WTC11 (cell line): ENCODE data around the gene INS. TPM values are rescaled to one million over a fixed set of nuclear protein-coding genes. Genes with fewer than 3 reads are reported as not detected.

Experiments used
- AR ChIP-seq: fragments of 250-450 bp; sonication (Bioruptor Pico); IDR thresholded peaks from 2 replicates; pipeline ENCODE4 v1.9.0; 2021; ENCODE audit warnings: mild to moderate bottlenecking
- ARID4B ChIP-seq: sonication (generic); formaldehyde crosslinking; IDR thresholded peaks from 2 replicates; pipeline ENCODE4 v1.8.0; 2023; ENCODE audit warnings: missing genetic modification reagents, mild to moderate bottlenecking, borderline replicate concordance
- CTCF ChIP-seq: fragments of 200-600 bp; IDR thresholded peaks from 2 replicates; pipeline ENCODE4 v1.8.0; 2022; ENCODE audit warnings: antibody characterized with exemption
- ERG ChIP-seq: fragments of 250-450 bp; sonication (Bioruptor Pico); IDR thresholded peaks from 2 replicates; pipeline ENCODE4 v1.8.0; 2021; ENCODE audit warnings: mild to moderate bottlenecking
- ESRRA ChIP-seq: sonication (generic); formaldehyde crosslinking; IDR thresholded peaks from 2 replicates; pipeline ENCODE4 v1.8.1; 2022; ENCODE audit warnings: mild to moderate bottlenecking, missing genetic modification reagents, borderline replicate concordance
- ETV6 ChIP-seq: sonication (generic); formaldehyde crosslinking; IDR thresholded peaks from 2 replicates; pipeline ENCODE4 v1.8.1; 2022; ENCODE audit warnings: mild to moderate bottlenecking, missing genetic modification reagents
- FOXJ3 ChIP-seq: sonication (generic); formaldehyde crosslinking; IDR thresholded peaks from 2 replicates; pipeline ENCODE4 v1.9.0; 2021; ENCODE audit warnings: missing genetic modification reagents, mild to moderate bottlenecking, borderline replicate concordance
- GABPB1 ChIP-seq: sonication (generic); formaldehyde crosslinking; IDR thresholded peaks from 2 replicates; pipeline ENCODE4 v1.8.1; 2023; ENCODE audit warnings: mild to moderate bottlenecking, missing genetic modification reagents
- GRHL2 ChIP-seq: fragments of 250-450 bp; sonication (Bioruptor Pico); IDR thresholded peaks from 2 replicates; pipeline ENCODE4 v1.8.0; 2022; ENCODE audit warnings: mild to moderate bottlenecking, moderate library complexity; ENCODE audit not compliant: insufficient replicate concordance, severe bottlenecking
- HMGA2 ChIP-seq: fragments of 250-450 bp; sonication (Bioruptor Pico); IDR thresholded peaks from 2 replicates; pipeline ENCODE4 v1.4.0; 2021; ENCODE audit warnings: mild to moderate bottlenecking, moderate library complexity
- IRF1 ChIP-seq: sonication (generic); formaldehyde crosslinking; IDR thresholded peaks from 2 replicates; pipeline ENCODE4 v1.8.0; 2023; ENCODE audit warnings: missing genetic modification reagents
- IRF2 ChIP-seq: sonication (generic); formaldehyde crosslinking; IDR thresholded peaks from 2 replicates; pipeline ENCODE4 v1.8.0; 2022; ENCODE audit warnings: low read depth, missing genetic modification reagents, borderline replicate concordance
- JUN ChIP-seq: sonication (generic); formaldehyde crosslinking; IDR thresholded peaks from 2 replicates; pipeline ENCODE4 v1.8.0; 2023; ENCODE audit warnings: mild to moderate bottlenecking, missing genetic modification reagents
- NFYB ChIP-seq: sonication (generic); formaldehyde crosslinking; conservative IDR thresholded peaks from 2 replicates; pipeline ENCODE4 v1.8.0; 2022; ENCODE audit warnings: low read depth, missing genetic modification reagents
- PRRX2 ChIP-seq: fragments of 250-450 bp; sonication (Bioruptor Pico); IDR thresholded peaks from 2 replicates; pipeline ENCODE4 v1.8.0; 2021; ENCODE audit warnings: mild to moderate bottlenecking
- SMAD4 ChIP-seq: sonication (generic); formaldehyde crosslinking; IDR thresholded peaks from 2 replicates; pipeline ENCODE4 v1.8.0; 2022; ENCODE audit warnings: mild to moderate bottlenecking, missing genetic modification reagents
- SP1 ChIP-seq: sonication (generic); formaldehyde crosslinking; conservative IDR thresholded peaks from 2 replicates; pipeline ENCODE4 v1.8.1; 2022; ENCODE audit warnings: missing genetic modification reagents
- TEAD4 ChIP-seq: sonication (generic); formaldehyde crosslinking; IDR thresholded peaks from 2 replicates; pipeline ENCODE4 v1.8.0; 2022; ENCODE audit warnings: mild to moderate bottlenecking, missing genetic modification reagents
- TP53 ChIP-seq: sonication (generic); formaldehyde crosslinking; IDR thresholded peaks from 2 replicates; pipeline ENCODE4 v1.8.1; 2023; ENCODE audit warnings: mild to moderate bottlenecking, missing genetic modification reagents
- ZNF281 ChIP-seq: sonication (generic); formaldehyde crosslinking; IDR thresholded peaks from 2 replicates; pipeline ENCODE4 v1.8.0; 2023; ENCODE audit warnings: mild to moderate bottlenecking, missing genetic modification reagents
- ZNF416 ChIP-seq: fragments of 250-450 bp; sonication (Bioruptor Pico); IDR thresholded peaks from 2 replicates; pipeline ENCODE4 v1.9.0; 2021; ENCODE audit warnings: mild to moderate bottlenecking, inconsistent platforms
- ZNF512 ChIP-seq: sonication (generic); formaldehyde crosslinking; IDR thresholded peaks from 2 replicates; pipeline ENCODE4 v1.8.1; 2022; ENCODE audit warnings: missing genetic modification reagents, borderline replicate concordance
- total RNA-seq: library from RNA; stranded (reverse); gene quantifications from 3 replicates; pipeline ENCODE4 v1.2.3, GENCODE V29; 2021

INS gene
- total RNA-seq, 1 experiment from 2014 or later, result not detected

GRCh38 chr11:2166091-2166851 lies 5.3 kb upstream of the INS start (continued):
- no peak for TF ChIP-seq IRF1 (CRISPR knock-in tag)
- no peak; the same call in 1 of the 2 replicates for TF ChIP-seq CTCF
- no peak for TF ChIP-seq TEAD4 (CRISPR knock-in tag)
- TF ChIP-seq FOXJ3 (CRISPR knock-in tag), result no peak
- TF ChIP-seq ARID4B (CRISPR knock-in tag), result no peak
- no peak for TF ChIP-seq IRF2 (CRISPR knock-in tag)
- no peak for TF ChIP-seq ZNF416 (CRISPR knock-in tag)
- TF ChIP-seq ETV6, result peak; percentile 12; the same call in 1 of the 2 replicates
- no peak for TF ChIP-seq PRRX2 (CRISPR knock-in tag)
- no peak for TF ChIP-seq ZNF512 (CRISPR knock-in tag)
- TF ChIP-seq ZNF281 (CRISPR knock-in tag), result 0 out of 2 replicates have a peak, but pooled peaks have one; percentile 40
- 0 out of 2 replicates have a peak, but pooled peaks have one; percentile 17 for TF ChIP-seq NFYB (CRISPR knock-in tag)
- no peak for TF ChIP-seq GRHL2 (CRISPR knock-in tag)
- 0 out of 2 replicates have a peak, but pooled peaks have one; percentile 31 for TF ChIP-seq SP1 (CRISPR knock-in tag)
- no peak for TF ChIP-seq TP53
- TF ChIP-seq GABPB1 (CRISPR knock-in tag), result no peak
- no peak for TF ChIP-seq SMAD4 (CRISPR knock-in tag)
- no peak for TF ChIP-seq HMGA2
- TF ChIP-seq JUN (CRISPR knock-in tag), result no peak
- TF ChIP-seq AR, result no peak
- TF ChIP-seq ESRRA (CRISPR knock-in tag), result peak; percentile 76; the same call in 1 of the 2 replicates
- TF ChIP-seq ERG (CRISPR knock-in tag), result no peak
